Spleen (tissue), 7 donors: ENCODE results near the gene PPP2R3B.
"Not testable (repeated sequence)": the region's sequence is repeated elsewhere in the genome, so short reads cannot be mapped to it uniquely, and the experiment has no call there.

Source experiments
- CTCF ChIP-seq, 11 experiments: fragments of 200-600 bp in 7 of 11; fragments of 450-650 bp in 4 of 11; sonication (generic) in 4 of 11; IDR thresholded peaks in 8 of 11; conservative IDR thresholded peaks in 3 of 11; 1 replicate in 7 of 11; 2 replicates in 4 of 11; pipeline versions ENCODE4 v1.4.0 to v1.8.0; 2016 to 2021; ENCODE audit warnings: antibody characterized with exemption in 11 of 11, inconsistent platforms in 4 of 11, mild to moderate bottlenecking in 1 of 11
- POLR2A ChIP-seq, 3 donors: fragments of 450-650 bp; IDR thresholded peaks; one replicate each; pipeline ENCODE4 v1.5.1; 2017; ENCODE audit warnings: antibody characterized with exemption in 3 of 3, mild to moderate bottlenecking in 1 of 3
- POLR2AphosphoS5 ChIP-seq, 3 donors: sonication (generic); formaldehyde crosslinking; IDR thresholded peaks; one replicate each; pipeline ENCODE4 v1.5.1; 2017; ENCODE audit warnings: antibody characterized with exemption in 3 of 3
- donor health status: DM: no; HTN: no; CAD: no; lungs with moderate emphysema.
- donor health status: DM: no; HTN: no; CAD: no.
- donor health status: DM: no; HTN: no; CAD: no.

- TF ChIP-seq POLR2A (IDR thresholded peaks at IDR 0.05); CTCF (IDR thresholded peaks at IDR 0.05 in 8 of 11, conservative IDR thresholded peaks at IDR 0.05 in 3 of 11); POLR2AphosphoS5 (IDR thresholded peaks at IDR 0.05): not testable (repeated sequence)
These were observed 28.8 kb upstream of the PPP2R3B start for GRCh38 chrX:415498-415897.
